NCI-H1694 treated with DMSO at 0.1 percent for 48 hours (cell line): ENCODE results near the gene RPL10.

Source experiments
- DNase-seq: peaks from one replicate; lab custom pipeline; 2025; lab: John Stamatoyannopoulos, UW

The RPL10 gene

DNA sequence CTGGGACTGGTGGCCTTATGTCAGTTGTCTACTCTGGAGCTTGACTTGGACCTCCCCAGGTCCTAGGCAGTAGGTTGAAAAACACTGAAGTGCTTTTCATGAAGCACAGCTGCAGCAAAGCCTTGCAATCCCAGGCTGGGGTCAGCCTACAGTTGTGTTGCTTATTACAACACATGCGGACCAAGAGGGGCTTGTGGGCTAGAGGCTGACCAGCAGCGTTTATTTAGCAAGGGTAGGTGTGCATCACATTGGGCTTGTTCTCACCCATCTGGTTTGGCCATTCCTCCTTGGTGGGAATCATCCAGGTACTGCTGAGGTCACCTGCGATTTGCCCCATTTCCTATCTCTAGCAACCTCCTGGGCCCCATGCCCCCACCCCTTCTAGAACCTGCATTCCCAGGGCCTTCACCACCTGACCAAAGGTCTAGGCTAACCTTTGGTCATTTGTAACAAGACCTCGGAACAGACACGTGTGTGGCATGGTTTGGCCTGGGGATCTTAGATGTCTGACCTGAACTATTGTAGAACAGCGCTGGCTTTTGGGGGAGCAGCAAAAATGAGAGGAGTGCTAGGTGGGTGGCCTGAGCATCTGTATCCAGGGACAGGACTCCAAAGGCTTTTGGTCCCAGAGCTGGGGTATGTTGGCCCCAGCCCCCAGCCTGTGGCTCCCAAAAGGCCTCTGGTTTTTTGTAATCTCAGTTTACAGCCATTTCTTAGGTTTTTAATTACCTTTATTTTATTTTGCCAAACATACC lies 3.0 kb downstream of the RPL10 start:
- no peak for DNase-seq

- no peak for DNase-seq
Observed at GRCh38 chrX:154401918-154402621, 3.9 kb downstream of the RPL10 start.

- DNase-seq = no peak
Observed at GRCh38 chrX:154402622-154403127, 4.5 kb downstream of the RPL10 start.

- no peak for DNase-seq
Observed at GRCh38 chrX:154403192-154403591, 5.0 kb downstream of the RPL10 start.

- DNase-seq = no peak
Observed at GRCh38 chrX:154403858-154404257, 5.7 kb downstream of the RPL10 start.

GRCh38 chrX:154404625-154405192 lies 6.5 kb downstream of the RPL10 start:
- no peak for DNase-seq

DNA sequence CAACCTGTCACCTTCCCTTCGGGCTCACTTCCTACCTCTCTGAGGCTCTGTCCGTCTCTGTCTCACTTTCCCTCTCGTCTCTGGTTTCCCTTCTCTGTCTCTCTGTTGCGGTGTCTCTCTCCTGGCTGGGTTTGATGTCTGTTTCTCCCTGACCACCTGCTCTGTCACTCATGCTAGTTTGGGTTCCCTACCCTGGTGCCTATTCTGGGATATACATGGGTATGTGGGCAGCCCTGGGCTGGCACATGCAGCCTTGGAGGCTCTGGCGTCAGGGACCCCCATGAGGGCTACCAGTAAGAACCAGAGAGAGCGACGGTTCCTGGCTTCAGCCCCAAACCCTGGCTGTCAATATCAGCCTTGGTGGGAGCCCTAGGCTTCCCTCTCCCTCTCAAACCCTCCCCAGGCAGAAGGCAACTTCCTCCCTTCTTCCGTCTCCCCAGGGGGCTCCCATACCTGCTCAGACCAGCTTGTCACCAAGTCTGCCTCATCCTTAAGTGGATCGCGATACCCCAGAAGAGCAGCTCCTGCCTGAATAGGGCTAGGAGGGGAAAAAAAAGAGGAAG lies 10.6 kb downstream of the RPL10 start:
- no peak for DNase-seq

- DNase-seq = no peak
Observed at GRCh38 chrX:154409222-154409871, 11.2 kb downstream of the RPL10 start, which contains the start of gene DNASE1L1. TSS of gene DNASE1L1 (minus strand) at chrX:154409254. CDS start at chrX:154405568, 3,686 bp downstream.

DNA sequence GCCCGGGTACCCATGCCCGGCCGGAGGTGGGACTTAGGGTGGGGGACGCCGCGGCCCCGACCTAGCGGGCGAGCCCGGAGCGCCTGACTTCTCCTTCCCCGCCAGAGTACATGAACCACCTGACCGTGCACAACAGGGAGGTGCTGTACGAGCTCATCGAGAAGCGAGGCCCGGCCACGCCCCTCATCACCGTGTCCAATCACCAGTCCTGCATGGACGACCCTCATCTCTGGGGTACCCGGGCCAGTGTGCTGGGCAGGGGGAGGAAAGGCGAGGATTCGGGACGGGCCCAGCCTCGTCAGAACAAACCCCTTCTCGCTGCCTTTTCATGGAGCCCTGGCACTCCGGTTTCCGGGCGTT lies 13.8 kb downstream of the RPL10 start:
- peak; percentile 68 for DNase-seq

- DNase-seq = no peak
Observed at GRCh38 chrX:154412468-154412867, 14.3 kb downstream of the RPL10 start.

DNA sequence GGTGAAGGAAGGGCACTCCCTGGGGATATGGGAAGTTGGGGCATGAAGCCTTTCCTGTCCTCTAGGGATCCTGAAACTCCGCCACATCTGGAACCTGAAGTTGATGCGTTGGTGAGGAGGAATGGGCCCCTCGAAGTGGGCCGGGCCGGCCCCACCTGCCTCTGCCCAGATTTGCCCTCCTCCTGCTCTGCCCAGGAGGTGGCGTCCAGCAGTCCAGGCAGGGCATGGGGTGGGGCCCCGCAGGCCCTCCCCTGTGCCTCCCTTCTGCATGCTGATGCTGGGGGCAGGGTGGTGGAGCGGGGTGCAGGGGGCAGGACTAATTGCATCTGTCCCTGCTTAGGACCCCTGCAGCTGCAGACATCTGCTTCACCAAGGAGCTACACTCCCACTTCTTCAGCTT lies 15.0 kb downstream of the RPL10 start:
- no peak for DNase-seq

DNA sequence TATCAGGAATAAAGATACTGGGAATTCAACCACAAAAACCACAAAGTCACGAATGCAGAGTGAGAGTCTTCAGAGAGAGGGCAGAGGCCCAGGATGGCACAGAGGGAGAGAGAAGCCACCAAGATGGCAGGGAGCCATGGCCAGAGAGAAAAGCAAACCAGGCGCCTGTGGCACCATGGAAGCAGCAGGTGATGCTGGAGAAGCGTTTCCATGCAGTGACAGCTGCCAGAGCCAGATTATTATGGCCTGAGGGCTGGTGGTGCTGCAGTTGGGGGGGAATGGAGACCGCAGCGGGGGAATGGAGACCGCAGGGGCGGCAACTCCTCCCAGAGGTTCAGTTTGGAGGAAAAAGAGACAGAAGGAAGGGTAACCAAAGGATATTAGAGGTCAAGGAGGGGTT lies 19.0 kb downstream of the RPL10 start:
- DNase-seq = peak; percentile 34

- DNase-seq = no peak
Observed at GRCh38 chrX:154419189-154419588, 21.0 kb downstream of the RPL10 start.

- no peak for DNase-seq
Observed at GRCh38 chrX:154419688-154420401, 21.7 kb downstream of the RPL10 start.

DNA sequence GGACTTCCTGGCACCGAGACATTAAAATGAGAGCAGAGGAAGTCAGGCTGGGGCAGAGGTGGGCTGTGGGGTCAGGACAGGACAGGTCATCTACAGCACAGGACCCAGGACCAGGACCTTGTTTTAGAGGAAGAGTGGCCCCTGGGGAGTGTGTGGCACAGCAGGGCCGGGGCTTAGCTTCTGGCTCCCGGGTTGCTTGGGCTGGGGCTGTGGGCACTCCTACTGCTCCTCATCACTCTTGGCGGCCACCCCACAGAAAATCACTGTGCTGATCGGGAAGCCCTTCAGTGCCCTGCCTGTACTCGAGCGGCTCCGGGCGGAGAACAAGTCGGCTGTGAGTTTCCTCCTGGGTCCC lies 22.2 kb downstream of the RPL10 start:
- DNase-seq = no peak

GRCh38 chrX:154426916-154427770 lies 29.0 kb downstream of the RPL10 start:
- no peak for DNase-seq

DNA sequence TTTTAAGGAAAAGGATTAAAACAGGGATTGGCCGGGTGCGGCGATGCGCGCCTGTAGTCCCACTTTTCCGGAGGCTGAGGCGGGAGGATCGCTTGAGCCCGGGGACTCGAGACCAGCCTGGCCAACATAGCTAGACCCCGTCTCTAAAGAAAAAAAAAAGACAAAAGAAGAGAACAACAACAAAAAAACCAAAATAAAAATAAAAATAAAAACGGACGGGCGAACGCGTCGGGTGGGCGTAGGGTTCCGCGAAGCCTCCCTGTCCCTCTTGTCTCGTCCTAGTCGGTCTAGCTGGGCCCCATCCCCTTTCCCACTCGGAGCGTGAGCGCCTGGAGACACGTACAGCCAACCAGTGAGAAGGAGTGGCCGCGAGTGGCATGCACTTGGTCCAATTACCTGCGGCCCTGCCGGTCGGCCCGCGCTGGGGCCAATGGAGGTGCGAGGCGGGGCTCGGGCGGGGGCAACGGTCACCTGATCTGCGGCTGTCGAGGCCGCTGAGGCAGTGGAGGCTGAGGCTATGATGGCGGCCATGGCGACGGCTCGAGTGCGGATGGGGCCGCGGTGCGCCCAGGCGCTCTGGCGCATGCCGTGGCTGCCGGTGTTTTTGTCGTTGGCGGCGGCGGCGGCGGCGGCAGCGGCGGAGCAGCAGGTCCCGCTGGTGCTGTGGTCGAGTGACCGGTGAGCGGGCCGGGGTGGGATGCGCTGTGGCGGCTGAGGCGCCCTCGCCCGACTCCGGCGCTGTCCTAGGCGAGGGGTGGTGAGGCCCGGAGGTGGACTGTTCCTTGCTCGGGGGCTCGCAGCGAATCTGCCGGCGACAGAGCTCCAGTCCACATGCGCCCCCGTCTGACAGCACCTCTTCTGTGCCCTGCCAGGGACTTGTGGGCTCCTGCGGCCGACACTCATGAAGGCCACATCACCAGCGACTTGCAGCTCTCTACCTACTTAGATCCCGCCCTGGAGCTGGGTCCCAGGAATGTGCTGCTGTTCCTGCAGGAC lies 30.3 kb downstream of the RPL10 start, which contains the start of gene ATP6AP1:
TSS of gene ATP6AP1 (plus strand) at position 502 of the 996 bp plus-strand sequence. CDS start at position 518, 16 bp downstream.
- peak; percentile 87 for DNase-seq

DNA sequence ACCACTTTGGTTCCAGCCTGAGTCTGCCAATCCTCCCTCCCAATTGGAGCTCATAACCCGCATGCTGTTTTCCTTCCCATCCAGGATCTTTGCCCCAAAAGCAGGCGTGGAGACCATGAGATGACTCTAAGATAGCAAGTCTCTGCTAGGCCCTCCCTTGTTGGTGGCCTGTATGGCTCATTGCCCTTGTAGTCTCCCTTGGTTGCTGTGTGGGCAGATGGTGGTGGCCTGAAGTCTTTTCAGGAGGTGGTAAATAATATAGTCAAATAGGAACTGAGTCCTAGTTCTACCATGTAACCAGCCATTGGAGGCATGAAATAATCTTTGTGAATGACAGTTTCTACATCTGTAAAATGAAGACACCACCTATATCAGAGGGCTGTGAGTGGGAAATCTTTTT lies 31.5 kb downstream of the RPL10 start:
- DNase-seq = no peak

GRCh38 chrX:154430479-154430878 lies 32.3 kb downstream of the RPL10 start:
- no peak for DNase-seq
